ENCODE data around the gene FHIP1B. TPM values are rescaled to one million over a fixed set of nuclear protein-coding genes. Genes with fewer than 3 reads are reported as not detected.

FHIP1B gene
- total RNA-seq, 1 donor from 2014 or later = 65.1 TPM

- intact Hi-C loops (cut with DNase I) = loop anchor here (10.0 kb wide), 1 partner anchor 92 kb away; the partner anchor contains the start of gene CAVIN3
- Histone ChIP-seq H3K27ac (no peak overlapping the region), H3K4me1 (peaks cover 25% of the 10 kb centered on the region), H3K36me3 (no peaks in the 10 kb centered on the region), H3K27me3 (no peaks in the 10 kb centered on the region), H3K9me3 (no peaks in the 10 kb centered on the region), H3K4me3 (no peak overlapping the region)
- TF ChIP-seq POLR2AphosphoS5 (IDR thresholded peaks at IDR 0.05; ENCODE audit: insufficient read depth in 1 of 2, low read depth in 1 of 2) (no peak), CTCF (IDR thresholded peaks at IDR 0.05) (no peak), POLR2A (IDR thresholded peaks at IDR 0.05) (no peak)
- no peak for DNase-seq (ENCODE audit: extremely low spot score in 2 of 2)
Measured at GRCh38 chr11:6232899-6233298, 1.5 kb downstream of the FHIP1B start.

- H3K9me3 ChIP-seq = no peaks in the 10 kb centered on the region
- intact Hi-C loops (cut with DNase I) = loop anchor here (10.0 kb wide), 1 partner anchor 95 kb away; the partner anchor contains the start of gene CAVIN3
- H3K36me3 ChIP-seq = no peaks in the 10 kb centered on the region
- DNase-seq (ENCODE audit: extremely low spot score in 2 of 2) = no peak
- no peak overlapping the region for H3K4me3 ChIP-seq
- H3K27me3 ChIP-seq = no peaks in the 10 kb centered on the region
- no peak for TF ChIP-seq POLR2A (IDR thresholded peaks at IDR 0.05)
- no peak overlapping the region for H3K27ac ChIP-seq
- peaks cover 18% of the 10 kb centered on the region for H3K4me1 ChIP-seq
Measured at GRCh38 chr11:6229911-6230310, 4.5 kb downstream of the FHIP1B start.

- TF ChIP-seq CTCF (IDR thresholded peaks at IDR 0.05) (no peak), POLR2AphosphoS5 (IDR thresholded peaks at IDR 0.05; ENCODE audit: insufficient read depth in 1 of 2, low read depth in 1 of 2) (no peak), POLR2A (IDR thresholded peaks at IDR 0.05) (no peak)
- no peak for DNase-seq (ENCODE audit: extremely low spot score in 2 of 2)
- no peak overlapping the region for H3K4me3 ChIP-seq
- no peaks in the 10 kb centered on the region for H3K9me3 ChIP-seq
- intact Hi-C loops (cut with DNase I) = no loop called here
- H3K27ac ChIP-seq = no peak overlapping the region
- H3K27me3 ChIP-seq = no peaks in the 10 kb centered on the region
- peaks cover 12% of the 10 kb centered on the region for H3K4me1 ChIP-seq
- H3K36me3 ChIP-seq = peaks cover 0 to 10% of the 10 kb centered on the region in 2 donors
Measured at GRCh38 chr11:6228520-6228919, 5.9 kb downstream of the FHIP1B start.

- no peak for DNase-seq (ENCODE audit: extremely low spot score in 2 of 2)
- Histone ChIP-seq H3K9me3 (no peaks in the 10 kb centered on the region), H3K4me3 (no peak overlapping the region), H3K27ac (no peak overlapping the region), H3K4me1 (no peaks in the 10 kb centered on the region), H3K36me3 (peaks cover 0 to 36% of the 10 kb centered on the region in 2 donors), H3K27me3 (no peaks in the 10 kb centered on the region)
- intact Hi-C loops (cut with DNase I) = no loop called here
- no peak for TF ChIP-seq POLR2AphosphoS5 (IDR thresholded peaks at IDR 0.05; ENCODE audit: insufficient read depth in 1 of 2, low read depth in 1 of 2)
- no peak for TF ChIP-seq POLR2A (IDR thresholded peaks at IDR 0.05)
- no peak for TF ChIP-seq CTCF (IDR thresholded peaks at IDR 0.05)
Measured at GRCh38 chr11:6225896-6226295, 8.5 kb downstream of the FHIP1B start.

- Histone ChIP-seq H3K4me1 (no peaks in the 10 kb centered on the region), H3K27me3 (no peaks in the 10 kb centered on the region), H3K36me3 (peaks cover 0 to 39% of the 10 kb centered on the region in 2 donors), H3K27ac (no peak overlapping the region), H3K4me3 (no peak overlapping the region), H3K9me3 (no peaks in the 10 kb centered on the region)
- TF ChIP-seq POLR2AphosphoS5 (IDR thresholded peaks at IDR 0.05; ENCODE audit: insufficient read depth in 1 of 2, low read depth in 1 of 2) (no peak), CTCF (IDR thresholded peaks at IDR 0.05) (no peak), POLR2A (IDR thresholded peaks at IDR 0.05) (no peak)
- no peak for DNase-seq (ENCODE audit: extremely low spot score in 2 of 2)
- intact Hi-C loops (cut with DNase I) = no loop called here
Measured at GRCh38 chr11:6225024-6225423, 9.4 kb downstream of the FHIP1B start.

All from vagina (tissue), 2 donors.